DND-41 (cell line): ENCODE measurements around the gene MS4A6A.

Experiments
- EZH2 ChIP-seq: IDR thresholded peaks from 3 replicates; pipeline ENCODE4 v1.6.1; 2012; ENCODE audit warnings: borderline replicate concordance, low read depth, mild to moderate bottlenecking, moderate library complexity, low read length, inconsistent platforms; ENCODE audit not compliant: severe bottlenecking
- TF ChIP-seq, protein P1 (sequence below): IDR thresholded peaks from 2 replicates; pipeline ENCODE4 v1.5.1; 2012; ENCODE audit warnings: borderline replicate concordance, low read length, moderate library complexity, mild to moderate bottlenecking; ENCODE audit not compliant: poor library complexity, severe bottlenecking; ENCODE audit errors: extremely low read depth

DNA sequence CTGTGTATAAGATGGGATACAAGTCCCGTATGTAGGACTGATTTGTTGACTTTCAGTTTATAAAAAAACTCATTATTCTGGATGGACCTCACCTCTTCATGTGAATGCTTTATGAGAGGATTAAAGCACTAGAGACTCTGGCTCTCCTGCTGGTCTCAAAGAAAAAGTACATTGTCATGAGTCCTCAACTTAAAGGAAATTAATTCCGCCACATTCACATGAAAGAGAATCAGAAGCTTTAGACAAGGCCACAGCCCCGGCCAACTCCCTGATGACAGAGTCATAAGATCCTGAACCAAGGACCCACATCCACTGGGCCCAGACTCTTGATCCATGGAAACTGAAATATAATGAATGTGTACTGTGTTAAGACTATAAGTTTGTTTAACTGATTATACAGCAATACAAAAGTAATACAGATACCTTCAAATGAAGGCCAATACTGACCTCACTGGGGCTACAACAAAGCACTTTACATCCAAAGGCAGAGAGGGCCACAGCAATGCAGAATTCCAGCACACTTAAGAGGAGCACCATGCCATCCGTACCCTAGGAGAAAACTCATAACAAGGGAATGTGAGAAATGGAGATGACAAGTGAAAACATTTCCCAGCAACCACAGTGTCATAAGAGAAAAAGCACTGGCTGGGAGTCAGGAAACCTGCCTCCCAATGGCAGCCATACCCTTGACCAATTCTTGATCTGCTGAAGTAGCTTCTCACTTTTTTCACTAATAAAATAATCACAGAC is 25.4 kb upstream of the MS4A6A start:
- TF ChIP-seq, protein P1, sequence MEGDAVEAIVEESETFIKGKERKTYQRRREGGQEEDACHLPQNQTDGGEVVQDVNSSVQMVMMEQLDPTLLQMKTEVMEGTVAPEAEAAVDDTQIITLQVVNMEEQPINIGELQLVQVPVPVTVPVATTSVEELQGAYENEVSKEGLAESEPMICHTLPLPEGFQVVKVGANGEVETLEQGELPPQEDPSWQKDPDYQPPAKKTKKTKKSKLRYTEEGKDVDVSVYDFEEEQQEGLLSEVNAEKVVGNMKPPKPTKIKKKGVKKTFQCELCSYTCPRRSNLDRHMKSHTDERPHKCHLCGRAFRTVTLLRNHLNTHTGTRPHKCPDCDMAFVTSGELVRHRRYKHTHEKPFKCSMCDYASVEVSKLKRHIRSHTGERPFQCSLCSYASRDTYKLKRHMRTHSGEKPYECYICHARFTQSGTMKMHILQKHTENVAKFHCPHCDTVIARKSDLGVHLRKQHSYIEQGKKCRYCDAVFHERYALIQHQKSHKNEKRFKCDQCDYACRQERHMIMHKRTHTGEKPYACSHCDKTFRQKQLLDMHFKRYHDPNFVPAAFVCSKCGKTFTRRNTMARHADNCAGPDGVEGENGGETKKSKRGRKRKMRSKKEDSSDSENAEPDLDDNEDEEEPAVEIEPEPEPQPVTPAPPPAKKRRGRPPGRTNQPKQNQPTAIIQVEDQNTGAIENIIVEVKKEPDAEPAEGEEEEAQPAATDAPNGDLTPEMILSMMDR: no peak
- no peak for TF ChIP-seq EZH2
